Pancreas (tissue), 10 donors: ENCODE data around the gene SNAP47. TPM values are rescaled to one million over a fixed set of nuclear protein-coding genes. Genes with fewer than 3 reads are reported as not detected.
A peak's percentile ranks its signal among the peaks of the same experiment; 100 is the strongest.

Experiments
- ATAC-seq, 4 donors: fragments of 200-7000 bp; cut with Tn5 transposase; one replicate each; pipeline versions ENCODE4 v1.8.0 to v1.9.1; 2020; ENCODE audit warnings: mild to moderate bottlenecking in 4 of 4, moderate library complexity in 4 of 4
- DNase-seq, 6 donors: peaks; one replicate each; pipeline ENCODE4 v3.0.0-alpha.2; 2020
- FAIRE-seq: peaks from 2 replicates; lab custom pipeline; 2012; peaks lifted over from hg19 to GRCh38; lab: Jason Lieb, UNC
- H3K27ac ChIP-seq, 4 donors: fragments of 200-600 bp; sonication (generic); 1 replicate in 3 of 4; 2 replicates in 1 of 4; pipeline versions ENCODE4 v1.5.0 to v1.8.0; 2020
- H3K27me3 ChIP-seq, 4 donors: fragments of 200-600 bp; one replicate each; pipeline ENCODE4 v1.8.0; 2021
- H3K36me3 ChIP-seq, 3 donors: fragments of 200-600 bp; sonication (generic) in 1 of 3; one replicate each; pipeline versions ENCODE4 v1.5.0 to v1.8.0; 2020 to 2021
- H3K4me1 ChIP-seq, 3 donors: fragments of 200-600 bp; one replicate each; pipeline ENCODE4 v1.8.0; 2021
- H3K4me3 ChIP-seq, 4 donors: fragments of 200-600 bp; sonication (generic) in 2 of 4; one replicate each; pipeline versions ENCODE4 v1.5.0 to v1.8.0; 2020 to 2021
- H3K9me3 ChIP-seq, 4 donors: fragments of 200-600 bp; one replicate each; pipeline ENCODE4 v1.8.0; 2021
- CTCF ChIP-seq, 4 donors: fragments of 200-600 bp; sonication (generic) in 3 of 4; IDR thresholded peaks; one replicate each; pipeline versions ENCODE4 v1.5.0 to v1.8.0; 2021; ENCODE audit warnings: antibody characterized with exemption in 4 of 4
- WGBS, 2 donors: extraction: QIAGEN DNeasy Blood & Tissue Kit; methylation state at CpG; one replicate each; pipeline ENCODE4 v1.1.7; 2013; 5-methylcytosine and 5-hydroxymethylcytosine counted together
- intact Hi-C, 3 donors: fragments of 100-400 bp; cut with DNase I; formaldehyde crosslinking; loops; one replicate each; pipeline versions ENCODE4 v1.11.1 to v1.14.2; 2022
- polyA plus RNA-seq, 2 donors: library from polyadenylated mRNA; stranded (reverse); fragments of 200-250 nt; gene quantifications; one replicate each; pipeline ENCODE4 v1.2.3, GENCODE V29; 2013
- total RNA-seq, 6 donors: library from RNA; stranded (reverse); fragmentation: NEBNext Ultra II Directional in 4 of 6; extraction: Animal tissue kit (Norgen Biotek cat#: 25700) in 4 of 6; gene quantifications; one replicate each; pipeline versions ENCODE4 v1.2.1 to v1.2.4, GENCODE V29; 2021 to 2023
- donor health status: healthy with polysubstance abuse.
- donor health status: DM: no; HTN: no; CAD: no; lungs with moderate emphysema.
- donor health status: DM: no; HTN: no; CAD: no.
- donor health status: control.
- donor health status: control.
- donor health status: Bipolar disorder and iron deficiency.
- donor health status: DM: yes; HTN: yes; CAD: no.
- donor health status: DM: no; HTN: no; CAD: no.
- donor health status: DM: no; HTN: no; CAD: no.
- donor health status: DM: yes; HTN: yes; CAD: no.

SNAP47 gene
- total and polyA plus RNA-seq, 8 donors: 12.3 to 21.5 (median 14.7) TPM

- no peaks in the 10 kb centered on the region for H3K27me3 ChIP-seq
- peaks cover 0 to 18% (median 4%) of the 10 kb centered on the region in 3 donors for H3K36me3 ChIP-seq
- H3K27ac ChIP-seq: no peak overlapping the region
- no peaks in the 10 kb centered on the region for H3K9me3 ChIP-seq
- peaks cover 0 to 4% (median 0%) of the 10 kb centered on the region in 3 donors for H3K4me1 ChIP-seq
- TF ChIP-seq CTCF (IDR thresholded peaks at IDR 0.05): no peak
- H3K4me3 ChIP-seq: no peak overlapping the region
- FAIRE-seq (no peak), ATAC-seq (peak; percentile 44 to 75 (median 60)), DNase-seq (peak; percentile 37 to 79 (median 48))
- WGBS, 2 donors: 36 to 43% methylated on average over 15 to 17 of the region's 17 CpGs
- intact Hi-C loops: loop anchor here in 2 of 3 donors (5.0 to 10.0 kb wide), 2 partner anchors 176 to 179 kb away; partner anchors contain the start of gene WNT9A (in 1 of the 2)
Measured at GRCh38 chr1:227766015-227766634, 30.9 kb downstream of the SNAP47 start.

GRCh38 chr1:227766653-227767277 is 31.5 kb downstream of the SNAP47 start:
- WGBS, 2 donors: 86 to 87% methylated on average over 19 of the region's 19 CpGs
- no peak for TF ChIP-seq CTCF (IDR thresholded peaks at IDR 0.05)
- H3K4me3 ChIP-seq: no peak overlapping the region
- DNase-seq (peak in 2 of 6 donors; percentile 41 to 54), FAIRE-seq (no peak), ATAC-seq (no peak)
- peaks cover 0 to 18% (median 4%) of the 10 kb centered on the region in 3 donors for H3K36me3 ChIP-seq
- no peaks in the 10 kb centered on the region for H3K9me3 ChIP-seq
- H3K4me1 ChIP-seq: peaks cover 0 to 4% (median 0%) of the 10 kb centered on the region in 3 donors
- intact Hi-C loops: loop anchor here in 2 of 3 donors (5.0 to 10.0 kb wide), 2 partner anchors 176 to 178 kb away; partner anchors contain the start of gene WNT9A (in 1 of the 2)
- H3K27me3 ChIP-seq: no peaks in the 10 kb centered on the region
- no peak overlapping the region for H3K27ac ChIP-seq

GRCh38 chr1:227767401-227768124 is 32.3 kb downstream of the SNAP47 start:
- intact Hi-C loops: loop anchor here in 2 of 3 donors (5.0 to 10.0 kb wide), 2 partner anchors 175 to 177 kb away; partner anchors contain the start of gene WNT9A (in 1 of the 2)
- no peak overlapping the region for H3K4me3 ChIP-seq
- DNase-seq: no peak
- H3K9me3 ChIP-seq: no peaks in the 10 kb centered on the region
- no peak for TF ChIP-seq CTCF (IDR thresholded peaks at IDR 0.05)
- ATAC-seq: no peak
- 89 to 94% methylated on average over 6 of the region's 6 CpGs for WGBS, 2 donors
- no peak for FAIRE-seq
- peaks cover 0 to 18% (median 4%) of the 10 kb centered on the region in 3 donors for H3K36me3 ChIP-seq
- peaks cover 0 to 2% (median 0%) of the 10 kb centered on the region in 3 donors for H3K4me1 ChIP-seq
- no peaks in the 10 kb centered on the region for H3K27me3 ChIP-seq
- no peak overlapping the region for H3K27ac ChIP-seq

GRCh38 chr1:227768125-227768439 is 32.8 kb downstream of the SNAP47 start:
- no peak for FAIRE-seq
- no peaks in the 10 kb centered on the region for H3K4me1 ChIP-seq
- no peaks in the 10 kb centered on the region for H3K9me3 ChIP-seq
- no peak overlapping the region for H3K27ac ChIP-seq
- no peak overlapping the region for H3K4me3 ChIP-seq
- intact Hi-C loops: loop anchor here in 2 of 3 donors (5.0 to 10.0 kb wide), 2 partner anchors 174 to 177 kb away; partner anchors contain the start of gene WNT9A (in 1 of the 2)
- no peak for ATAC-seq
- no peaks in the 10 kb centered on the region for H3K27me3 ChIP-seq
- WGBS, 2 donors: 91 to 92% methylated on average over 7 of the region's 7 CpGs
- no peak for TF ChIP-seq CTCF (IDR thresholded peaks at IDR 0.05)
- DNase-seq: peak in 1 of 6 donors; percentile 19
- H3K36me3 ChIP-seq: peaks cover 0 to 18% (median 4%) of the 10 kb centered on the region in 3 donors
